ENCODE data around the gene DGKI. TPM values are rescaled to one million over a fixed set of nuclear protein-coding genes. Genes with fewer than 3 reads are reported as not detected.

Gene DGKI
- total RNA-seq, 2 donors from 2014 or later = 1.5 to 4.4 TPM

GRCh38 chr7:137547485-137547884 is 299.3 kb downstream of the DGKI start:
- no peak for DNase-seq (ENCODE audit: low spot score)
- no peak overlapping the region for H3K27ac Mint-ChIP-seq
- H3K4me3 Mint-ChIP-seq = no peak overlapping the region
- no peak for ATAC-seq
- peaks cover 14% of the 10 kb centered on the region for H3K9me3 Mint-ChIP-seq
- H3K27me3 Mint-ChIP-seq = no peaks in the 10 kb centered on the region
- no peaks in the 10 kb centered on the region for H3K36me3 Mint-ChIP-seq
- H3K4me1 Mint-ChIP-seq (ENCODE audit: low read depth in 2 of 2) = no peaks in the 10 kb centered on the region

- H3K4me3 Mint-ChIP-seq = no peak overlapping the region
- DNase-seq (ENCODE audit: low spot score) (no peak), ATAC-seq (no peak)
- H3K27ac Mint-ChIP-seq = no peak overlapping the region
- peaks cover 14% of the 10 kb centered on the region for H3K9me3 Mint-ChIP-seq
- H3K27me3 Mint-ChIP-seq = no peaks in the 10 kb centered on the region
- no peaks in the 10 kb centered on the region for H3K4me1 Mint-ChIP-seq (ENCODE audit: low read depth in 2 of 2)
- H3K36me3 Mint-ChIP-seq = no peaks in the 10 kb centered on the region
Observed at GRCh38 chr7:137546671-137547070, 300.1 kb downstream of the DGKI start.

GRCh38 chr7:137546009-137546408 is 300.8 kb downstream of the DGKI start:
- no peaks in the 10 kb centered on the region for H3K36me3 Mint-ChIP-seq
- H3K4me1 Mint-ChIP-seq (ENCODE audit: low read depth in 2 of 2) = no peaks in the 10 kb centered on the region
- no peak overlapping the region for H3K4me3 Mint-ChIP-seq
- no peak overlapping the region for H3K27ac Mint-ChIP-seq
- H3K9me3 Mint-ChIP-seq = peaks cover 13% of the 10 kb centered on the region
- no peaks in the 10 kb centered on the region for H3K27me3 Mint-ChIP-seq
- ATAC-seq (no peak), DNase-seq (ENCODE audit: low spot score) (no peak)

GRCh38 chr7:137545059-137545716 is 301.6 kb downstream of the DGKI start:
- no peak for DNase-seq (ENCODE audit: low spot score)
- no peak for ATAC-seq
- no peaks in the 10 kb centered on the region for H3K4me1 Mint-ChIP-seq (ENCODE audit: low read depth in 2 of 2)
- peaks cover 10% of the 10 kb centered on the region for H3K9me3 Mint-ChIP-seq
- H3K27me3 Mint-ChIP-seq = no peaks in the 10 kb centered on the region
- no peak overlapping the region for H3K4me3 Mint-ChIP-seq
- H3K36me3 Mint-ChIP-seq = no peaks in the 10 kb centered on the region
- H3K27ac Mint-ChIP-seq = no peak overlapping the region

- Mint-ChIP-seq H3K27ac (no peak overlapping the region), H3K4me3 (no peak overlapping the region), H3K9me3 (peaks cover 11% of the 10 kb centered on the region), H3K27me3 (no peaks in the 10 kb centered on the region), H3K36me3 (no peaks in the 10 kb centered on the region), H3K4me1 (ENCODE audit: low read depth in 2 of 2) (no peaks in the 10 kb centered on the region)
- ATAC-seq = no peak
- DNase-seq (ENCODE audit: low spot score) = no peak
Observed at GRCh38 chr7:137544453-137545058, 302.2 kb downstream of the DGKI start.

- no peaks in the 10 kb centered on the region for H3K4me1 Mint-ChIP-seq (ENCODE audit: low read depth in 2 of 2)
- ATAC-seq (no peak), DNase-seq (ENCODE audit: low spot score) (no peak)
- H3K4me3 Mint-ChIP-seq = no peak overlapping the region
- H3K27me3 Mint-ChIP-seq = no peaks in the 10 kb centered on the region
- no peaks in the 10 kb centered on the region for H3K36me3 Mint-ChIP-seq
- H3K27ac Mint-ChIP-seq = no peak overlapping the region
- H3K9me3 Mint-ChIP-seq = peaks cover 8% of the 10 kb centered on the region
Observed at GRCh38 chr7:137539111-137539715, 307.6 kb downstream of the DGKI start.

- no peak overlapping the region for H3K27ac Mint-ChIP-seq
- H3K4me1 Mint-ChIP-seq (ENCODE audit: low read depth in 2 of 2) = no peaks in the 10 kb centered on the region
- H3K27me3 Mint-ChIP-seq = no peaks in the 10 kb centered on the region
- H3K4me3 Mint-ChIP-seq = no peak overlapping the region
- H3K9me3 Mint-ChIP-seq = peaks cover 8% of the 10 kb centered on the region
- ATAC-seq (no peak), DNase-seq (ENCODE audit: low spot score) (no peak)
- H3K36me3 Mint-ChIP-seq = no peaks in the 10 kb centered on the region
Observed at GRCh38 chr7:137538361-137538762, 308.4 kb downstream of the DGKI start.

- Mint-ChIP-seq H3K9me3 (peaks cover 8% of the 10 kb centered on the region), H3K36me3 (no peaks in the 10 kb centered on the region), H3K27ac (no peak overlapping the region), H3K4me3 (no peak overlapping the region), H3K27me3 (no peaks in the 10 kb centered on the region), H3K4me1 (ENCODE audit: low read depth in 2 of 2) (no peaks in the 10 kb centered on the region)
- ATAC-seq (no peak), DNase-seq (ENCODE audit: low spot score) (no peak)
Observed at GRCh38 chr7:137535579-137535978, 311.2 kb downstream of the DGKI start.

- Mint-ChIP-seq H3K9me3 (peaks cover 8% of the 10 kb centered on the region), H3K4me3 (no peak overlapping the region), H3K27me3 (no peaks in the 10 kb centered on the region), H3K36me3 (no peaks in the 10 kb centered on the region), H3K4me1 (ENCODE audit: low read depth in 2 of 2) (no peaks in the 10 kb centered on the region), H3K27ac (no peak overlapping the region)
- ATAC-seq = no peak
- DNase-seq (ENCODE audit: low spot score) = no peak
Observed at GRCh38 chr7:137531671-137532070, 315.1 kb downstream of the DGKI start.

GRCh38 chr7:137527634-137528033 is 319.1 kb downstream of the DGKI start:
- Mint-ChIP-seq H3K4me3 (no peak overlapping the region), H3K36me3 (no peaks in the 10 kb centered on the region), H3K27me3 (no peaks in the 10 kb centered on the region), H3K4me1 (ENCODE audit: low read depth in 2 of 2) (no peaks in the 10 kb centered on the region), H3K9me3 (peaks cover 15% of the 10 kb centered on the region), H3K27ac (no peak overlapping the region)
- DNase-seq (ENCODE audit: low spot score) (no peak), ATAC-seq (no peak)

- H3K27me3 Mint-ChIP-seq = no peaks in the 10 kb centered on the region
- ATAC-seq (no peak), DNase-seq (ENCODE audit: low spot score) (no peak)
- no peaks in the 10 kb centered on the region for H3K4me1 Mint-ChIP-seq (ENCODE audit: low read depth in 2 of 2)
- H3K4me3 Mint-ChIP-seq = no peak overlapping the region
- H3K36me3 Mint-ChIP-seq = no peaks in the 10 kb centered on the region
- H3K9me3 Mint-ChIP-seq = peaks cover 14% of the 10 kb centered on the region
- H3K27ac Mint-ChIP-seq = no peak overlapping the region
Observed at GRCh38 chr7:137523171-137523570, 323.6 kb downstream of the DGKI start.

GRCh38 chr7:137521451-137521850 is 325.3 kb downstream of the DGKI start:
- Mint-ChIP-seq H3K36me3 (no peaks in the 10 kb centered on the region), H3K27me3 (no peaks in the 10 kb centered on the region), H3K27ac (no peak overlapping the region), H3K4me1 (ENCODE audit: low read depth in 2 of 2) (no peaks in the 10 kb centered on the region), H3K9me3 (peaks cover 14% of the 10 kb centered on the region), H3K4me3 (no peak overlapping the region)
- ATAC-seq = no peak
- no peak for DNase-seq (ENCODE audit: low spot score)

- H3K36me3 Mint-ChIP-seq = no peaks in the 10 kb centered on the region
- H3K27ac Mint-ChIP-seq = no peak overlapping the region
- no peak for ATAC-seq
- no peaks in the 10 kb centered on the region for H3K27me3 Mint-ChIP-seq
- peaks cover 13% of the 10 kb centered on the region for H3K9me3 Mint-ChIP-seq
- DNase-seq (ENCODE audit: low spot score) = no peak
- H3K4me1 Mint-ChIP-seq (ENCODE audit: low read depth in 2 of 2) = no peaks in the 10 kb centered on the region
- H3K4me3 Mint-ChIP-seq = no peak overlapping the region
Observed at GRCh38 chr7:137519947-137520346, 326.8 kb downstream of the DGKI start.

- Mint-ChIP-seq H3K36me3 (no peaks in the 10 kb centered on the region), H3K9me3 (peaks cover 20% of the 10 kb centered on the region), H3K4me3 (no peak overlapping the region), H3K4me1 (ENCODE audit: low read depth in 2 of 2) (no peaks in the 10 kb centered on the region), H3K27me3 (no peaks in the 10 kb centered on the region), H3K27ac (no peak overlapping the region)
- DNase-seq (ENCODE audit: low spot score) (no peak), ATAC-seq (no peak)
Observed at GRCh38 chr7:137519181-137519691, 327.5 kb downstream of the DGKI start.
